ENCODE data around the gene NPAS2.

Gene NPAS2

DNA sequence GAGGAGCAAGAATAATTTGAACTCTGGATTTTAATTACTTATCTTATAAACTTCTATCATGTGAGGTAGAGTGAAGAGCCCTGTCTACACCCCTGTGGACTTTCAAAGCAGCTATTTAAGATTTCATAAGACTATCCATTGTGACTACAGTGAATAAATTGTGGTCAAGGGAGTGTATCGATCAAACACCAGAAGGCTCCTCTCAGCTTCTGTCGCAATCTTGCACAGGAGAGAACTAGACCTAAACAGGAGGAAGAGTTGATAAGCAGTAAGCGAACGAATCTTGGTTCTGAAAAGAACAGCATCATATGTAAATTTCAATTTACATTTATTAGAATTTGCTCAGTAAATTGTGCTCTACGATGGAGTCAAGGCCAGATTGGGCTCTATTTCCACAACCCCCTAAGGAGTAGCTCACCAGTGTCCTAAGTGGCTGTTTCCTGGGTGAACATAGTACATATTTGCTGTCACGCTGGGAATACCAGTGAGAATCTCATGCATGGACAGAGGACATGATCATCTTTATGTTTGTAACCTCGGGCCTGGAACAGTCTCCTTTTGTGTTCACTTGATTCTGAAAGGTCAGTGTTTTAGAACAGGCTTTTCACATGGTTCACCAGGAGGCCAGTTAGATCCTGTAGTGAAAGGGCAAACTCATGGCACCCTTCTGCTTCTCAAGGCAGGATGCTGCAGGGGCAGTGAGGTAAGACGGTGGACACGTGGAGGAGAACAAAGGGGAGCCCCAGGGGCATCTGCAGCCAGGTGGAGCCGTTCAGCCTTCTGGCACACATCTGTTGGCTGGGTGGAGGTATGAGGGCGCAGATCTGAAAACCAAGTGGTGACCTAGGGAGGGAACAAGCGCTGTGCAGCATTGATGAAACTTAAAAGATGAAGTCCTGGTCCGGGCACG, 33.3 kb downstream of the NPAS2 start:
- DNase-seq (ENCODE audit: extremely low read depth in 1 of 2, low read depth in 1 of 2): no peak

DNA sequence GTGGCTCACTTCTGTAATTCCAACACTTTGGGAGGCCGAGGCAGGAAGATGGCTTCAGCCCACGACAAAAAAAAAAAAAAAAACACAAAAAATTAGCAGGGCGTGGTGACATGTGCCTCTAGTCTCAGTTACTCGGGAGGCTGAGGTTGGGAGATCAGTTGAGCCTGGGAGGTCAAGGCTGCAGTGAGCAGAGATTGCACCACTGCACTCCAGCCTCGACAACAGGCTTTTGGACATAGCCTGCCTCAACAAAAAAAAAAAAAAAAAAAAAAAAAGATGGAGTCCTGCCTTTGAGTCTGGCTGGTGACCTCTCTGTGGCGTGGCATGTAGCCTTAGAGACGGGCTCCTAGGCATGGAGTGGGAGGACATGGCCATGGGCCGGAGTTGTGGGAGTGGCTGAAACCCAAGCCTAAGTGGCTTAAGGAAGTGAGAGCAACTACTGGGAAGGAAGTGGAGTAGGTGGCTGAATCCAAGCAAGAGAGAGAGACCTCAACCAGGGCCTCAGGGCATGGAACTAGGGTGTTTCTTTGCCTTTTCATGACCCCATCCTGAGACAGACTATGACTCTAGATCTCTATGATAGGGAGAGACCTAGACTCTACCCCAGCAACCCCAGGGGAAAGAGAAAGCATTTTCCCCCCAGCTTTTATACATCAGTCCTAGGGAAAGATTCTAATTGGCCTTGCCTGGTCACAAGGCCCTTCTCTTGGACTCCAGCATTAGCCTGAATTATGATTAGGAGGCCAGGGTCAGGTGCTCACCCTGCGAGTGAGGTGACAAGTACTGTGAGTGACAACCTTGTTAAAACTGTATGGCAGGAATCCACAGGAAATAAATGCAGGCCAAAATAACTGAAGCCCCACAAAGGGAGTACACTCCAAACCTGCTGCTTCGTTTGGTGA, 34.2 kb downstream of the NPAS2 start:
- no peak for DNase-seq (ENCODE audit: extremely low read depth in 1 of 2, low read depth in 1 of 2)

DNA sequence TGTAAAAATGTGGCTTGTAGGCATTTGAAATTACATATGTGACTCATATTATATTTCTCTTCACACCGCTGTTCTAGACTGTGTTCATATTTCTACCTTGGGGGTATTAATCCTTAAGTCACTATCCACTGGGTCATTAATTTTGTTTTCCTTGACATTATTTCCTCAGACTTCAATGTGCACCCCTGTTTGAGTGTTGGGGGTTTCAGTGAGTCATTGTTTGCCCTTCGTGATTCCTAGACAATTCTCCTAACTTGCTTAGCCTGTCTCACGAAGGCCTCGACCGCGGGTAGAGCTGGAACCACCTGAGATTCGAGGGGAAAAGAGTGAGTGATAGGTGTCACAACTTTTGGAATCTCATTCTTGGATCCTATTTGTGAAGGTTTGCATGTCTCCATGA, 35.1 kb downstream of the NPAS2 start:
- DNase-seq (ENCODE audit: extremely low read depth in 1 of 2, low read depth in 1 of 2): no peak

DNA sequence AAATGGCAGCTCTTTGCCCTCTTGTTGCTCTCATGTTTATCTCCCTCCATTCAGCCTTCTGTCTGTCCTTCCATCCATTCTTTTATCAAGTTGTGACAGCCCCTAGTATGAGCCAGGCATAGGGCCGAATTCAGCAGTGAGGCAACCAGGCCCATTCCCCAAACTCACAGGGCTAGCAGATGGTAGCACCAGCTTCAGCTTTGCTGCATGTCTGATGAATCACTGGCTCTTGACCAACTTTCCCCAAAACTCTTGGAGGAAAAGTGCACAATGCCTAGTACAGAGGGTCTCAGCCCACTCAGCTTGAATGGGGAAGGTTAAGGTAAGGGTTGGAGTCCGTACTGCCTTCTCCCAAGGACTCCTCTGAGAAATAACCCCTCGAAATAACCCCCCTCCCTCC, 35.7 kb downstream of the NPAS2 start:
- no peak for DNase-seq (ENCODE audit: extremely low read depth in 1 of 2, low read depth in 1 of 2)

DNA sequence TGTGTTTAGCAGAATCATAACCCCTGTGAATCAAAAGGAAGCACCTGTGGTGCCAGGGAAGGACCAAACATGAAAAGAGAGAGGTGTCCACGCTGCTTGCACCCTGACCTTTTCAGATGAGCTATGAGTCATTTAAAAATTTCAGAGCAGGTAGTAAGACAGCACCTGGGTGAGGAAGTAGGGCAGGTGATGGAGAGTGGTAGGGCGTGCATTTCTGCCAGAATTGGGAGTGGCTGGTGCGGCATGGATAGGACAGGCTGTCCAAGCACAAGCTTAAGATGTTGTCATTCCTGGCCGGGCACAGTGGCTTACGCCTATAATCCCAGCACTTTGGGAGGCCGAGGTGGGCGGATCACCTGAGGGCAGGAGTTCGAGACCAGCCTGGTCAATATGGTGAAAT, 36.8 kb downstream of the NPAS2 start:
- no peak for DNase-seq (ENCODE audit: extremely low read depth in 1 of 2, low read depth in 1 of 2)

DNA sequence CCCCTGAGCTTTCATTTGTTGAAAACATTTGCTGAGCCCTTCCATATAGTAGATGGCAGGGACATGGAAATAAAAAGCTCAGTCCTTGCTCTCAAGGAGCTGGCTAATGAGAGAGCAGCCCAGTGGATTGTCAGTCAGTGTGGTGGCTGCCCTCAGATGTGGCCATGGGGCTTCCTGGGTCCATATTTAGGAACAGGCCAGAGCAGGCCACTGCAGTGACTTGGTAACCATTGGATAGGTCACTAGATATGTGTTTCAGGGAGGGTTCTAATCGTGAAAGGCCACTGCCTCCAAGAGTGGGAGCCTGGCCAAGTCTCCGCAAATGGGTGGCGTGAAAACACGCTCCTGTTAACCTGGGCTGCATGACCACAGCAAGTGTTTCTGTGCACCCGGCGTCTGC, 37.4 kb downstream of the NPAS2 start:
- no peak for DNase-seq (ENCODE audit: extremely low read depth in 1 of 2, low read depth in 1 of 2)

DNA sequence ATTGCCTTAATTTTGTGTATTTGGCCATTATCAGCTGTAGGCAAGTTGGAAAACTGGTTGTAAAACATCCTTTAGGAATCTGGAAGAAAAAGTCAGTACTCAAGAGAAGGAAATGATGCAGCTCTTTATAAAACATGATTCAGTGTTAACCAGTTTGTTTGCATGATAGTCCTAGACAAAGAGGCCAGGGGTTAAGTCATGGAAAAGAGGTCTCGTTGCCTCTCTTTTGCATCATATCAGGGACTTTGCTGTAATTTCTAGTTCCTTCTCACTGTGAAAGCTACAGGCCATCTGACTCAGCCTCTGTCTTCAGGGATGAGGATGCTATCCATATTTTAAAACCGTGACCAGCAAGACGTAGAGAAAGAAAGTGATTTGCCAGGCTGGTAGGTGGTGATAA, 38.0 kb downstream of the NPAS2 start:
- no peak for DNase-seq (ENCODE audit: extremely low read depth in 1 of 2, low read depth in 1 of 2)

DNA sequence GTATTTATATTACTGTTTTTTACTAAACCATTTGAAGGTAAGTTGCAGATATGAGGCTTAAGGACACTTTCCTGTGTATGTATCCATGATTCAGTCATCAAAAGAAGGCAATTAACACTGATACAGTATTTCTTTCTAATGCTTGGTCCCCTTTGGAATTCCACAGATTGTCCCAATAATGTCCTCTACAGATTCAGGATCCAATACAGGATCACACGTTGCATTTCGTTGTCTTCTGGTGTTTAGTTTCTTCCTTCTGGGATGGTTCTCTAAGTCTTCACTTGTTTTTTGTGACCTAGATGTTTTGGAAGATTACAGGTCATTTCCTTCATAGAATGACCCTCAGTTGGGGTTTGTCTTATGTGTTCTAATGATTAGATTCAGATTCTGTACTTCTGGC, 40.0 kb downstream of the NPAS2 start:
- DNase-seq (ENCODE audit: extremely low read depth in 1 of 2, low read depth in 1 of 2): no peak

DNA sequence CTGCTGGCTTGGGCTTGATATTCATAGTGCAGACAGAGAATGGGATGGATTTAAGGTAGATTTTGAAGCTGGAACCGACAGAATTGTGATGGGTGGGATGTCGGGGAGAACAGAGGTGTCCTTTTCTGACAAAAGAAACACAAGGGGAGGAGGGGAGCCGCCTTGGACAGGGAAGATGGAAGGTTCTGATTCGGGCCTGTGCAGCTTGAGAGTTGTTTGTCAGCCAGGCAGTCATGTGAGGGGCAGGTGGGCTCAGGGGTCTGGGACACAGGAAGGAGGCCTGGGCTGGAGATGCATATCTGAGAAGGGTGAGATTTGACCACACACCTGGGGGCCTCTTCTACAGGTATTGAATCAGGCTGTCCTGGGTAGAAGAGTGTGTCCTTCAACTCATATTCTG, 41.4 kb downstream of the NPAS2 start:
- DNase-seq (ENCODE audit: extremely low read depth in 1 of 2, low read depth in 1 of 2): no peak

DNA sequence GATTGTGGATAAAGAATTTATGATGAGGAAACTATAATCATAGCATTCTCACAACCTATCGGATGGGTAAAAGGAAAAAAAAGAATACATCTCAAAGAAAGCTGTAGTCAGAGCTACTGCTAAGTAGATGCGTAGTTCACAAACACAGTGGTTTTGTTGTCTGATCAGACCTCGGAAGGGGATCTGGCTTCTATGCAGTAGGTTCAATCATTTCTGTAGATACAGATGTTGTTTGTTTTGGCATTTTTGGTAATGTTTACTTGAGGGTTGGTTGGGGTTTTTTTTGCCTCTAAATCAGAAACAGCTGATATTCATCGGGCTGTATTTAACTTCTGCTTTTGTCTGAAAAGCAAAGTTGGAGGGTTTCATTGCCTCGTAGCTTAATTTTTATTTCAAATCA, 42.1 kb downstream of the NPAS2 start:
- DNase-seq (ENCODE audit: extremely low read depth in 1 of 2, low read depth in 1 of 2): no peak

DNA sequence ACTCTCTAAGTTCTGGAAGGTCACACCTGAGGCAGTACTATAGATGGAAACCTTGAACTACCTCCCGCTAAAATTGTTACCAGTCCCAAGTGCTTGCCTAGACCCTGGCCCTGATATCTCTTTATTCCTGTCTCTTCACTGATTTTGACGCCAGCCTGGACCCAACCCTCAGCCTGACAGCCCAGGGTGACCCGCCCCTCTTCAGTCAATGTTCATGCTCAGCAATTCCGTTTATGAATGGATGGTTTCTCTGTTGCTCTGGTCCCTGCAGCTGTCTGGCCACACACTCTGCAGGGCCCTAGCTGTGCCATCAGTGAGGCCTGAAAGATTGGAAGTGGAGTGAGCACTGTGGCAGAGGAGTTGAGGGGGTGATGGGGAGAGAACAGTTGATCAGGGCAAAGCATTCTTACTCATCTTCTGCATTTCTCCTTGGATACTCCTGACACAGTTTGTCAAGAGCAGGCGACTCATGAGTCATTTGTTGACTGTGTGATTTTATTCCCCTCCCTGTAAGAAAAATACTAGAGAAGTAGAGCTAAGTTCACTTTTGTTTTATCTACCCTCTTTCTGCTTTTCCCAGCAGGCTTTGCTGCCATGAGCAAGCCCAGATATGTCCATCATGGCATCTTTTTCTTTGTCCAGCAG, 46.0 kb downstream of the NPAS2 start:
- DNase-seq (ENCODE audit: extremely low read depth in 1 of 2, low read depth in 1 of 2): no peak

DNA sequence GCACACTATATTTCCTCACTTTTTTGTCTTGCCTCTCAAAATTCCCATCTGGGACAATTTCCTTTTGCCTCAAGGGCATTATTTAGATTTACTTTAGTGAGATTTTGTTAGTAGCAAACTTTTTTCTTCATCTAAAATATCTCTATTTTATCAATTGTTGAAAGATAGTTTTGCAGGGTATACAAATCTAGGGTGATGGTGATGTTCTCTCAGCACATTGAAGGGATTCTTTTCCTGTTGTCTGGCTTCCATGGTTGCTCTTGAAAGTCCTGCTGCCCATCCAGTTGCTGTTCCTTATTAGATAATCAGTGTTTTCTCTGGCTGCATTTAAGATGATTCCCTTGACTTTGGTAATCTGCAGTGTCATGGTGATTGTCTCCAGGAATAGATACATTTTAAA, 48.1 kb downstream of the NPAS2 start:
- DNase-seq (ENCODE audit: extremely low read depth in 1 of 2, low read depth in 1 of 2): no peak

DNA sequence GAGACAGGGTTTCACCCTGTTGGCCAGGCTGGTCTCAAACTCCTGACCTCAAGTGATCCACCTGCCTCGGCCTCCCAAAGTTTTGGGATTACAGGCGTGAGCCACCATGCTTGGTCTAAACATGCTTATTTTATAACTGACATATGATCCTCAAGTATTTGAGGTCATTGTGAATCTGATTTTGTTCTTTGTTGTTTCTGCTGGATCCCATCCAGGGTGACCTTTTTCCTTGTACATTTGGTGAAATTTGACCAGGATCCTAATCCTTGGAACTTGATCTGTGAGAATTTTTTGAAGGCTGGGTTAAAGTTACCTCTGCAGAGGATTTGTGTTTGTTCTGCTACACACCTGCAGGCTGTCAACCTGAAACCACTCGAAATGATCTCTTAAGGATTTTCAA, 49.2 kb downstream of the NPAS2 start:
- no peak for DNase-seq (ENCODE audit: extremely low read depth in 1 of 2, low read depth in 1 of 2)

DNA sequence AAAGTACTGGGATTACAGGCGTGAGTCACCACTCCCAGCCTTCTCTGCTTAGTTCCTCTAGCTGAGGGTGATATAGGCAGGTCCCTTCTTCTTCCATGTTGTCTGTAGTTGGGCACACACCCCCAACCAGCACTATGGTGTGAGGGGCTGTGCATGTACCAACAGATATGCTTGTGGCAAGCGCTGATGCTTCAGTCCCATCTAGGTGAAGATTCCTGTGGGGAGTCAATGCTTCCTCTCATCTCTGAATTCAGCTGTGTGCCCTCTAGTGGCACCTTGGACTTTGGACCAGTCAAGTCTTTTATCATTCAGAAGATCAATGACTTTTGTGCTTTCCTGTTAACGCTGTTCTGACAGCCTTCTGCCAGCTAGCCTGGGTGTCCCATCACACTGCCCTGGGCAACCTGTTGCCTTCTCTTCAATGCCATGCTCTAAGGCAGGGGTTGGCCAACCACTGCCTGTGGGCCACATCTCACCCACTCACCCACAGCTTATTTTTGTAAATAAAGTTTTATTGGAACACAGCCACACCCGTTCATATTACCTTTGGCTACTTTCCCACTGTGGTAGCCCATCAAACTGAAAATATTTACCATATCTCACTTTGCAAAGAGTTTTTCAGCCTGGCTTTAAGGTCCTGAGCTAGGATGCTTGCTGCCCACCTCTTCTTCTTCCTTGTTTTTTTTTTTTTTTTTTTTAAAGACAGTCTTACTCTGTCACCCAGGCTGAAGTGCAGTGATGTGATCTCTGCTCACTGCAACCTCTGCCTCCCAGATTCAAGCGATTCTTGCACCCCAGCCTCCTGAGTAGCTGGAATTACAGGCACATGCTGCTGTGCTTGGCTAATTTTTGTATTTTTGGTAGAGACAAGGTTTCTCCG, 51.0 kb downstream of the NPAS2 start:
- DNase-seq (ENCODE audit: extremely low read depth in 1 of 2, low read depth in 1 of 2): no peak

DNA sequence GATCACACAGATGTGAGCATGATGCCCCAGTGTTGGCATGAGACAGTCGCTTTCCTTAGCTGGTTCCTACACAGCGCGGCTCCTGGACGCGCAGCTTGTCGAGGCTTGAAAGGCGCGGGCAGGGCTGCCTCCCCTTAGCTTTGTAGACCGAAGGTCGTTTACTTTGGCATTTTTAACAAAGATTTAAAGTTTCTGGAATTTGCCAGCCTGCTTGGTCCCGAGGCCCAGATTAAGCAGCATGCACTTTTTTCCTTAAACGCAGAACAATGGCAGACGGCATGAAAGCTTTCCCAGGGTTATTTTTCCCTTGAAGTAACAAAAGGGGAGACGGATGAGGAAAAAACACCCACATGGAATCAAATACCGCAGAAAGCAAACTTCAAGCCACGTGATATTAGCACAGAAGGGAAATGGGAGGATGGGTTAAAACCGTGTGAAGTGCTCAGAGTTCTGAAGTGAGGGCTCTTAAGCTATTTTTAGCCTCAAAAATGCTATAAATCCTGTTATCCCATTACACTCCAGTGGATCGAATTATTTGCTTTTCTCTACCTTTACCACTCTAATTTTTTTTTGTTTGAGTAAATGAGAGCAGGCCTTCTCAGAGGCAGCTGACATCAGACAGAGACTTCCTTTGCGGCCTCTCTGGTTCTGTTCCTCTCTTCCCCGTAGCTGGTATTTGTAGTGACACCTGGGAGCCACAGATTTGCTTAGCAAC, 55.7 kb downstream of the NPAS2 start:
- no peak for DNase-seq (ENCODE audit: extremely low read depth in 1 of 2, low read depth in 1 of 2)

DNA sequence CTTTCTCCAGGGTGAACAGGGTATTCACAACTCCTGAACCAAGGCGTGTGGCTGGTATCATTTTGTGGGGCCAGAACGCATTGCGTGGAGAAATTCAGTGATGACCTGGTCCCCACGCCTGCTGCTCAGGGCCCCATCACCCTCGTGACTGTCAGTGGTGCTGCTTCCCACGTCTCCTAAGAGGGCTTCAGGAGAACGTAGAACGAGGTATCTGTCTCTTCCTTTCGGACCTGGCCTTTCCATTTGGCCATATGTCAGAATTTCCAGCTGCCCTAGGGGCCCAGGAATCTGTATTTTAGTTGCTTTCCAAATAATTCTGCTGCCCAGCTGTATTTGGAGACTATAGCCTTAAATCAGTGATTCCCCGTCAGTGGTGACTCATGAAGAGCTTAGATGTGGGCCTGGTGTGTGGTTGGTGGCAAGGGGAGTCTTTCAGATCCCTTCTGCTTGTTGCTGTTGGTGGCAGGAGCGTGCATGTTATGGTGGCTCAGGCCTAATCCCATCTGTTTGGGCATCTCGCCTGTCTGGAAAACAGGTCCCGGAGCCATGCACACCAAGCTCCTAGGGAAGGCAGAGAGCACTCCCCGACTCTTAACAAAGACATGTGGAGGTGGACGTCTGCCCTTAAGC, 56.4 kb downstream of the NPAS2 start:
- DNase-seq (ENCODE audit: extremely low read depth in 1 of 2, low read depth in 1 of 2): no peak

DNA sequence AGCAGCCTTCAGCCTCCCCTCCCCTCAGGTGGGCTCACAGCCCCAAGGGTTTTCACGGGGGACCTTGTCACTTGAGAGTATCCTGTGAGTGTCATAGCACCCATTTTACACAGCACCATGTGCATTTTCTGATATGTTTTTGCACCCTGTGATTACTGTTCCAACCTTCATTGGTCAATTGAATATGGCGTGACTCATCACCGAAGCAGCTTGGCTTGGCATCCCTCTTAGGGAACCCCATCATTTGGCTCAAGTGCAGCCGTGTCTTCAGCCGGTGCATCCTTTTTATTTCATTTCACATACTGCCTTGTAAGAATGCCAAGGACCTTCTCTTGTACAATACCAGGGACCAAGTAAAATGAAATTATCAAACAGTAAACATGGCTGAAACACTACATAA, 57.6 kb downstream of the NPAS2 start:
- DNase-seq (ENCODE audit: extremely low read depth in 1 of 2, low read depth in 1 of 2): no peak

DNA sequence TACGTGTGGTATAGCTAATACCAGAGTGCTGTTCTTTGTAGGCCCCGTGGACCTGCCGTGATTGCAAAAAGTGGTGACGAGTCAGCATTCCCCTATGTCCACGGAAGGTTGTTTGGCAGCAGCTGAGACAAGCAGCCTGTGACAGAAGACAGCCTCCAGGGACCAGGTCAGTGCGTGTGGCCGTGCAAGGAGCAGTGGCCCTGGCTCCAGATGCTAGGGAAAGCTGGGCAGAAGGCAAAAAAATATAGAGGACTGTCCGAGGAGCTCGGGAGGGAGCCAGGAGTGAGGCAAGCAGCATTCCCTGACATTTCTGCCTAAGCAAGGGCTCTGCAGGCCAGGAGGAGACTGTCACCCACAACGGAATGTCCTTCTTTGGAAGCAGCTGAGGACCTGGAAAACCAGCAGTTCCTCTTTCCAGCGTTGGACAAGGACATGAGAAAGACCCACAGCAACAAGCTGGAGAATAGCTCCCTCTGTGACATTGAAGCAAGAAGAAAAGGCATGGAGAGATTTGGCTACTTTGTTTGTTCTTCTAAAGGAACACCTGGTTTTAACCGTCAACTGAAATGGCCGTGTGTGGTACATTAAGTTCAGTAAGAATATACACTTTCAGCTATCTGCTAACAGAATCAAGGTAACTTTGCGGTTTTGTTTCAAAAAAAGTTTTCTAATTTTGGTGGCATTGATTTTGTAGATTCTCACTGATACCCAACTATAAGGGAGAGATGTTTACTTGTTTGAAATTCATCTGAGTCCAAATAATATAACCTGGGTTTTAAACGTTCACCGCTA, 58.3 kb downstream of the NPAS2 start:
- no peak for DNase-seq (ENCODE audit: extremely low read depth in 1 of 2, low read depth in 1 of 2)

DNA sequence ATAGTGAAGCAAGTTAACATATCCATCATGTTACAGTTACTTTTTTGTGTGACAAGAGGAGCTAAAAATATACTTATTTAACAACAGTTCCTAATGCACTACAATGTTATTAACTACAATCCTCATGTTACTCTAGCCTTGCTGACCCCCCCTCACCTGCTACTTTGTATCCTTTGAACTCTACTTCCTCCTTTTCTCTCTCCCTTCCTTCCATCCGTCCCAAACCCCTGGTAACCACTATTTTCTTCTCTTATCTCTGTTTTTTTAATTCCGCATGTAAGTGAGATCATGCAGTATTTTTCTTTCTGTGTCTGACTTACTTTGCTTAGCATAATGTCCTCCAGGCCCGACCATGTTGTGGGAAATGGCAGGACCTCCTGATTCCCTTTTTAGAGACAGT, 59.4 kb downstream of the NPAS2 start:
- DNase-seq (ENCODE audit: extremely low read depth in 1 of 2, low read depth in 1 of 2): no peak

Data from activated CD8-positive, alpha-beta memory T cell treated with anti-CD3 and anti-CD28 coated beads for 1 hour (primary cell).